DMS53 treated with DMSO at 0.1 percent for 48 hours (cell line): ENCODE data around the gene CCN2.

Experiments
- DNase-seq: peaks from one replicate; lab custom pipeline; 2025; ENCODE audit not compliant: unreplicated experiment; lab: John Stamatoyannopoulos, UW

Gene CCN2

GRCh38 chr6:131950767-131951575 is at the start of gene CCN2:
TSS of gene CCN2 (minus strand) at chr6:131951372. CDS start at chr6:131951172, 200 bp downstream.
- no peak for DNase-seq

GRCh38 chr6:132000296-132000695 is 49.1 kb upstream of the CCN2 start:
- DNase-seq = no peak

GRCh38 chr6:131999545-132000146 is 48.5 kb upstream of the CCN2 start:
- no peak for DNase-seq

GRCh38 chr6:131998255-131998982 is 47.2 kb upstream of the CCN2 start:
- no peak for DNase-seq

GRCh38 chr6:131997429-131998153 is 46.4 kb upstream of the CCN2 start:
- DNase-seq = peak; percentile 41

GRCh38 chr6:131995917-131996316 is 44.7 kb upstream of the CCN2 start:
- peak; percentile 1 for DNase-seq

GRCh38 chr6:131992557-131992956 is 41.4 kb upstream of the CCN2 start:
- DNase-seq = no peak

GRCh38 chr6:131989036-131989435 is 37.9 kb upstream of the CCN2 start:
- DNase-seq = no peak

GRCh38 chr6:131982740-131983259 is 31.6 kb upstream of the CCN2 start:
- DNase-seq = no peak

- no peak for DNase-seq
Measured at GRCh38 chr6:131981624-131981978, 30.4 kb upstream of the CCN2 start.

GRCh38 chr6:131980791-131981623 is 29.8 kb upstream of the CCN2 start:
- DNase-seq = no peak

GRCh38 chr6:131980338-131980790 is 29.2 kb upstream of the CCN2 start:
- no peak for DNase-seq

- no peak for DNase-seq
Measured at GRCh38 chr6:131979515-131980337, 28.6 kb upstream of the CCN2 start.

- DNase-seq = no peak
Measured at GRCh38 chr6:131978522-131978921, 27.4 kb upstream of the CCN2 start.

GRCh38 chr6:131976545-131977061 is 25.4 kb upstream of the CCN2 start:
- DNase-seq = no peak

- no peak for DNase-seq
Measured at GRCh38 chr6:131972741-131973140, 21.6 kb upstream of the CCN2 start.

GRCh38 chr6:131970076-131970859 is 19.1 kb upstream of the CCN2 start:
- DNase-seq = no peak

- DNase-seq = no peak
Measured at GRCh38 chr6:131968656-131969055, 17.5 kb upstream of the CCN2 start.
